Upper lobe of left lung (tissue), 4 donors: Measurements from ENCODE around the gene ARPC1A.

Experiments used
- POLR2AphosphoS5 ChIP-seq, 2 donors: sonication (generic); formaldehyde crosslinking; IDR thresholded peaks; one replicate each; pipeline ENCODE4 v1.5.1; 2017; ENCODE audit warnings: antibody characterized with exemption in 2 of 2
- TF ChIP-seq, protein P1 (sequence below), 6 experiments: fragments of 450-650 bp in 4 of 6; fragments of 200-600 bp in 2 of 6; sonication (generic) in 2 of 6; IDR thresholded peaks; one replicate each; pipeline ENCODE4 v1.5.1; 2016 to 2019; ENCODE audit warnings: antibody characterized with exemption in 6 of 6

GRCh38 chr7:99406557-99406956 is 80.9 kb downstream of the ARPC1A start:
- TF ChIP-seq, protein P1, sequence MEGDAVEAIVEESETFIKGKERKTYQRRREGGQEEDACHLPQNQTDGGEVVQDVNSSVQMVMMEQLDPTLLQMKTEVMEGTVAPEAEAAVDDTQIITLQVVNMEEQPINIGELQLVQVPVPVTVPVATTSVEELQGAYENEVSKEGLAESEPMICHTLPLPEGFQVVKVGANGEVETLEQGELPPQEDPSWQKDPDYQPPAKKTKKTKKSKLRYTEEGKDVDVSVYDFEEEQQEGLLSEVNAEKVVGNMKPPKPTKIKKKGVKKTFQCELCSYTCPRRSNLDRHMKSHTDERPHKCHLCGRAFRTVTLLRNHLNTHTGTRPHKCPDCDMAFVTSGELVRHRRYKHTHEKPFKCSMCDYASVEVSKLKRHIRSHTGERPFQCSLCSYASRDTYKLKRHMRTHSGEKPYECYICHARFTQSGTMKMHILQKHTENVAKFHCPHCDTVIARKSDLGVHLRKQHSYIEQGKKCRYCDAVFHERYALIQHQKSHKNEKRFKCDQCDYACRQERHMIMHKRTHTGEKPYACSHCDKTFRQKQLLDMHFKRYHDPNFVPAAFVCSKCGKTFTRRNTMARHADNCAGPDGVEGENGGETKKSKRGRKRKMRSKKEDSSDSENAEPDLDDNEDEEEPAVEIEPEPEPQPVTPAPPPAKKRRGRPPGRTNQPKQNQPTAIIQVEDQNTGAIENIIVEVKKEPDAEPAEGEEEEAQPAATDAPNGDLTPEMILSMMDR (IDR thresholded peaks at IDR 0.05), result no peak
- no peak for TF ChIP-seq POLR2AphosphoS5 (IDR thresholded peaks at IDR 0.05)
